Right ventricle myocardium superior (tissue), 1 donor: ENCODE results near the gene ZFP36. TPM values are rescaled to one million over a fixed set of nuclear protein-coding genes. Genes with fewer than 3 reads are reported as not detected.
"Not testable (repeated sequence)": the region's sequence is repeated elsewhere in the genome, so short reads cannot be mapped to it uniquely, and the experiment has no call there.

ENCODE experiments used
- ATAC-seq: fragments of 200-7000 bp; cut with Tn5 transposase; one replicate; pipeline ENCODE4 v1.9.1; 2020; ENCODE audit warnings: mild to moderate bottlenecking; ENCODE audit not compliant: poor library complexity
- DNase-seq: peaks from one replicate; pipeline ENCODE4 v3.0.0-alpha.2; 2020
- intact Hi-C: fragments of 100-400 bp; cut with DNase I; formaldehyde crosslinking; loops from one replicate; pipeline ENCODE4 v1.11.2; 2022
- long read RNA-seq: library from polyadenylated mRNA; unstranded; transcript quantifications from one replicate; pipeline ENCODE4 v2.0.0, GENCODE V29; 2021
- total RNA-seq: library from RNA; stranded (reverse); fragmentation: NEBNext Ultra II Directional; extraction: Animal tissue kit (Norgen Biotek cat#: 25700); gene quantifications from one replicate; pipeline ENCODE4 v1.2.1, GENCODE V29; 2021
- donor health status: DM: no; HTN: yes; CAD: no; lungs with severe emphysema.

ZFP36 gene, protein sequence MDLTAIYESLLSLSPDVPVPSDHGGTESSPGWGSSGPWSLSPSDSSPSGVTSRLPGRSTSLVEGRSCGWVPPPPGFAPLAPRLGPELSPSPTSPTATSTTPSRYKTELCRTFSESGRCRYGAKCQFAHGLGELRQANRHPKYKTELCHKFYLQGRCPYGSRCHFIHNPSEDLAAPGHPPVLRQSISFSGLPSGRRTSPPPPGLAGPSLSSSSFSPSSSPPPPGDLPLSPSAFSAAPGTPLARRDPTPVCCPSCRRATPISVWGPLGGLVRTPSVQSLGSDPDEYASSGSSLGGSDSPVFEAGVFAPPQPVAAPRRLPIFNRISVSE
- 44.9 TPM for total RNA-seq
- long read RNA-seq, transcript ZFP36-203 (2 exons, 1,786 nt): major isoform, 192 of 212 reads
- long read RNA-seq, partial matches to known transcripts: 0 of 212 reads
- long read RNA-seq, other reads (novel, unspliced or antisense): 20 of 212 reads

GRCh38 chr19:39406656-39407409 lies at the start of gene ZFP36:
Gene ZFP36 (plus strand): TSS chr19:39406847. CDS start chr19:39406905, 58 bp downstream.
- intact Hi-C loops: no loop called here
- DNase-seq: peak; percentile 94
- peak; percentile 52 for ATAC-seq

- intact Hi-C loops: no loop called here
- no peak for ATAC-seq
- no peak for DNase-seq
Measured at GRCh38 chr19:39359026-39359425, 47.6 kb upstream of the ZFP36 start.

DNA sequence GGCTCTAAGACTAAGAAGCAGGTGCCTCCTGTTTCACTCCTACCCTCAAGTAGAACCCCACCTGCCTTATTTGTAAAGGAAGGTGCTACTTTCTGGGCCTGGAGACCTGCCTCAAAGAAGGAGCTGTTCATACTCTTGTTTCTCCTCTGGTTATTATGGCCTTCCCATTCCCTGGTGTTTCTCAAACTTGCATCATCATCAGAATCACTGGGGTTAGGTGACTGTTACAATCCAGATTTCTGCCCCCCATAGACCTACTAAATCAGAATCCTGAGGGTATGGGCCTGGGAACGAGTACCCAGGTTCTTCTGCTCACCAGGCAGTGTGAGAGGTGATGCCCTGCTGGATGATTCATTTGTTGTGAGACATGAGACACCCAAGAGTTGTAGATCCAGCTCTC lies 46.0 kb upstream of the ZFP36 start:
- intact Hi-C loops: no loop called here
- DNase-seq (no peak), ATAC-seq (no peak)

DNA sequence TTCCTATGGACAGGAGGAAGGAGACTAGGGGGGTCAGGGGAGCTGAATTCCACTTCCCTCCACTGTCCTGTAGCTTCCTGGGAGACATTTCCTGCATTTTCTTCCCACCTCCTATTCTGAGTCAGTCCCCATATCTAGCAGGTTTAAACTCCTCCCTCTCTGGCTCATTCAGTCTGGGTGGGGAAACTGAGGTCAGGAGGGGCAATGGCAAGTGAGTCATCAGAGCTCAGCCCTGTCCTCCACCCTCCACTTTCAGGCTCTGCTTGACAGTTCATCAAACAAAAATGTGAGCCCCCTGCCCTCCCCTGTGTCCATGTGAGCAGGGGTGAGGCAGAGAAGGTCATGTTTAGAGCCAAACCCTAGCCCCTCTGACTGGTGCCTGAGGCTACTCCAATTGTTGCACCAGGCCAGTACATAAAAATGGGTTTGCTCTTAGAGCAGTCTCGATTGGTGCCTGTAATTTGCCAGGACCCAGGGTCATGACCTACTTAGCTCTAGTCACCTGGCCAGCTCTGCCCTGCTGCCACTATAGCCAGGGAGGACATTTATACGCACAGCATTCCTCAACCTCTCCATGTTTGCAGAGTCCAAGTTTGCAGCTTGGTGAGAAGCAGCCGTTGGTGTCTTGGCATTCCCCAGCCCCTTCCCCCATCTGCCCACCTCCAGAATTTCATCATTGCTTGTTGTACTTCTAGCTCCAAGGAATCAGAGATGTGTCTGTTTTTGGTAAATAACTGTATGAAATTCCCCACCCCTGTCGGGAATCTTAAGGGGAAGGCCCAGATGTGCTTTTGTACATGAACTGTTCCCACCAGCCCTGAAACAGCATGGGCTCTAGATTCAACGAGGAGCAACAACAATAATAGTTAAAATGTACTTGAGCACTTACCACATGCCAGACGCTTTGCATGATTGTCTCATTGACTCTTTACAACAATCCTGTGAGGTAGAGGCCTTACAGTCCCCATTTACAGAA lies 43.7 kb upstream of the ZFP36 start:
- no peak for DNase-seq
- ATAC-seq: peak; percentile 30
- intact Hi-C loops: no loop called here

GRCh38 chr19:39363901-39364457 lies 42.7 kb upstream of the ZFP36 start:
- ATAC-seq (peak; percentile 77), DNase-seq (peak; percentile 72)
- intact Hi-C loops: no loop called here

GRCh38 chr19:39365531-39365930 lies 41.1 kb upstream of the ZFP36 start:
- DNase-seq (no peak), ATAC-seq (no peak)
- intact Hi-C loops: no loop called here

DNA sequence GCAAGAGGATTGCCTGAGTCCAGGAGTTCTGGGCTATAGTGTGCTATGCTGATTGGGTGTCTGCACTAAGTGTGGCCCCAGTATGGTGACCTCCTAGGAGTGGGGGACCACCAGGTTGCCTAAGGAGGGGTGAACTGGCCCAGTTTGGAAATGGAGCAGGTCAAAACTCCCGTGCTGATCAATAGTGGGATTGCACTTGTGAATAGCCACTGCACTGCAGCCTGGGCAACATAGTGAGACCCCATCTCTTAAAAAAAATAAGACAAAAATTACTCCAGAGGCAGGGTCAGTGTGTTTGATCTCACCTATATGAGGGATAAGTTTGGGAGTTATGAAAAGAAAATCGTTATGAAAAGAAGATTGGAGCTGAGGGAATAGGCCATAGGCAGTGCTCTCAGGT lies 37.4 kb upstream of the ZFP36 start:
- ATAC-seq (no peak), DNase-seq (no peak)
- intact Hi-C loops: no loop called here

DNA sequence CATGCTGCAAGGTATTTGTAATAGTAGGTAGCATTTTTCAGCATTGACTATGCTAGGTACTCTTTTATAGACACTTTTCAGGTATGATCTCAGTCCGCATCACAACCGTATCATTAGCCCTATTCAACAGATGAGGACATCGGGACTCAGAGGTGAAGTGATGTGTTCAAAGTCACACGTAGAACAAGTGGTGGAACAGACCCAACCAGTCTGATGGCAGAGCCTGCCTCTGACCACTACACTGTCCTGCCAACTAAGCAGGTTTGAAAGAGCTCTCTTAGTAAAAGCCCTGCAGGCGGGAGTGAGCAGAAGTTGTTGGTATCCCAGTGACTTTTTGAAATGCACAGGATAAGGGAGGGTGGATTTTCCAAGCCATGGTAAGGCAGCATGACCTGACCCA lies 35.9 kb upstream of the ZFP36 start:
- ATAC-seq: no peak
- DNase-seq: no peak
- intact Hi-C loops: no loop called here

DNA sequence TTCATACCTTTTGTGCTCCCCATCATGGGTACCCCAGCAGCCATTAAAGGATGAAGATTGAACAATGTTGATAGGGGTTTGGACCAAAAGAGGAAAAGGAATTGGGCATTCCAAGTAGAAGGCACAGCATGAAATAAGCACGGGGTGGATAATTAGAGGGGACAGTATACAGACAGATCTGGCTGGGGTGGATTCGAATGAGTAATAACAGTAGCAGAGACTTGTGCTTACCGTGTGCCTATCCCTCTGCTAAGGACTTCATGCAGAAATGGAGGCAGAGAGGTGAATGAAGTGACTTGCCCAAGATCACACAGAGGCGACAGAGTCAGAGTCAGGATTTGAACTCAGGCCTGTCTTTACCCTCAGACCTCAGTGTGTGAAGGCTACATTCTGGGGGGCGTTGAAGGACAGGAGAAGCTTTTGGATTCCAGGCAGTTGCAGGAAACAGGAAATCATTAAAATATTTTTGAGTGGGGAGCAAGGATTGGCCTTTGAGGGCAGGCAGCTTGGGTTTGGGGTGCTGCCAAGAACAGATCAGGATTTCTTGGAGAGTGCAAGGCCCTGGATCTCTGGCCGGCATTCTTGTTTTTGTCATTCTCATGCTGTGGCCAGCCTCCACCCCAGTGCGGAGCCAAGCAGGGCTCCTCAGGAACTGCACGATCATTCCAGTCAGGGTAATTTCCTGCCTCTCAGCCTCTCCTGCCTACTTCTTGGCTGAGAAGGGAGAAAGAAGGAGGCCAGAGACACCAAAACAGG lies 34.4 kb upstream of the ZFP36 start:
- intact Hi-C loops: no loop called here
- DNase-seq: peak; percentile 87
- ATAC-seq: peak; percentile 95

- DNase-seq (no peak), ATAC-seq (peak; percentile 55)
- intact Hi-C loops: no loop called here
Measured at GRCh38 chr19:39372941-39373340, 33.7 kb upstream of the ZFP36 start.

DNA sequence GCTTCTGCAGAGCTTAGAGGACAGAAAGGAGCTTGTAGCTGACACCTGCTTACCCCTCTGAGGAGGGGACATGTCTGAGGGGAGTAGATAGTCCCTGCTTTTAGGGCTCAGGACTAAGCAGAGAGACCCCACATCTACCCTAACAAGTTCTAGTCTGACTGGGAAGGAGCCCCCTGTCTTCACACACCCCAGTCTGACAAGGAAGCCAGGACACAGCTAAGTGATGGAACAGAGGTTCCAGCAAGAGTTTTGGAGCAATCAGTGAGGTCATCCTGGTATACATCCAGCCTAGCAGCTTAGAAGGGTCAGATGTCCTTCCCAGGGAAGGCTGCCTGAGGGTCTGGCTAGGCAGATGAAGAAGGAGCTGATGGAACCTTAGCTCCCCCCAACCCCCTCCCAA lies 30.7 kb upstream of the ZFP36 start:
- ATAC-seq (no peak), DNase-seq (no peak)
- intact Hi-C loops: no loop called here

- no peak for DNase-seq
- intact Hi-C loops: no loop called here
- no peak for ATAC-seq
Measured at GRCh38 chr19:39377373-39378362, 29.0 kb upstream of the ZFP36 start.

- ATAC-seq, intact Hi-C loops, DNase-seq: not testable (repeated sequence)
Measured at GRCh38 chr19:39379366-39379765, 27.3 kb upstream of the ZFP36 start.

GRCh38 chr19:39379865-39380396 lies 26.7 kb upstream of the ZFP36 start:
- no peak for ATAC-seq
- DNase-seq: no peak
- intact Hi-C loops: no loop called here

DNA sequence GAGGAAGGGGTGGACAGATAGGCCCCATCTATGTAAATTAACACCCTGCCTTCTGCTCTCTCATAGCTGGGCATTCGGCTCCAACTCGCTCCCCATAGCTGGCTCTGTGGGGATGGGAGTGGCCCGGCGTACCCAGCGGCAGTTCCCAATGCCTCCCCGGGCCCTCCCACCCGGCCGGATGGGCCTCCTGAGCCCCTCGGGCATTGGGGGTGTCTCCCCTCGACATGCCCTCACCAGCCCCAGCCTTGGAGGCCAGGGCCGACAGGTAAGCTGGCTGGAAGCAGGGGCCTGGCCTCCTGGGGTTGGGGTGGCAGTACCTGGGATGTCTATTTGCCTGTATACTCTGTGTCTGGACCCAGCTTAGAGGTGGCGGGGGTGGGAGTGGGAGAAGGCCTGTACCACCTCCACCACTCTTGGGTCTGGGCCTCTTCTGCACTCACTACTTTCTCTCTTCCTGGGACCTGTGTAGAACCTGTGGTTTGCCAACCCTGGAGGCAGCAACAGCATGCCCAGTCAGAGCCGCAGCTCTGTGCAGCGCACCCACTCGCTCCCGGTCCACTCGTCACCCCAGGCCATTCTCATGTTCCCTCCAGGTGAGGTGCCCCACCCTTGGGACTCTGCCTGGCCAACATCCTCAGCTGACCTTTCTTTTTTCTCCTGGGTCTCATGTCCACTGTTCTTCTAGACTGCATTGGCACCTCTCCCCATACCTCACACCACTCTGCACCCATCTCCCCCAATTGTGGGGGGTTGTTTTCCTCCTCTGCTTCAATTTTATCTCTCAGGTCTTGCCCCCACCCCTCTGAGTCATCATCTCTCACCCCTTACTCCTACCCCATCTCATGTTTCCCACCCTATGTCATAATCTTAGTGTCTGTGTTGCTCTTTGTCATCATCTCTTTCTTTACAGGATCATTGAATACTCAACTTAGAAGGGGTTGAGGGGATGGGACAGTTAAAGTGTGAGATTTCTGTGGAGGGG lies 25.8 kb upstream of the ZFP36 start:
- intact Hi-C loops: no loop called here
- DNase-seq: no peak
- ATAC-seq: no peak
